Activated CD8-positive, alpha-beta memory T cell treated with anti-CD3 and anti-CD28 coated beads for 1 hour (primary cell): ENCODE results near the gene CRADD.

Source experiments
- DNase-seq, 2 donors: peaks; one replicate each; pipeline ENCODE4 v3.0.0-alpha.2; 2020; ENCODE audit warnings: low read depth in 1 of 2; ENCODE audit errors: extremely low read depth in 1 of 2

The CRADD gene

GRCh38 chr12:93804392-93805179, 127.4 kb downstream of the CRADD start:
- no peak for DNase-seq

- DNase-seq = no peak
Observed at GRCh38 chr12:93805736-93806141, 128.6 kb downstream of the CRADD start.

GRCh38 chr12:93807354-93807753, 130.2 kb downstream of the CRADD start:
- no peak for DNase-seq

- DNase-seq = no peak
Observed at GRCh38 chr12:93808169-93808899, 131.2 kb downstream of the CRADD start.

- no peak for DNase-seq
Observed at GRCh38 chr12:93812626-93813025, 135.5 kb downstream of the CRADD start.

- no peak for DNase-seq
Observed at GRCh38 chr12:93813186-93813585, 136.0 kb downstream of the CRADD start.

GRCh38 chr12:93813972-93814821, 137.0 kb downstream of the CRADD start:
- DNase-seq = no peak

- DNase-seq = no peak
Observed at GRCh38 chr12:93818488-93819049, 141.4 kb downstream of the CRADD start.

GRCh38 chr12:93819050-93819491, 141.9 kb downstream of the CRADD start:
- DNase-seq = no peak

- no peak for DNase-seq
Observed at GRCh38 chr12:93823616-93824391, 146.6 kb downstream of the CRADD start.

GRCh38 chr12:93824514-93825500, 147.6 kb downstream of the CRADD start:
- DNase-seq = no peak

GRCh38 chr12:93825501-93825888, 148.3 kb downstream of the CRADD start:
- no peak for DNase-seq

GRCh38 chr12:93825931-93826555, 148.9 kb downstream of the CRADD start:
- DNase-seq = no peak

GRCh38 chr12:93827179-93827578, 150.0 kb downstream of the CRADD start:
- DNase-seq = no peak

GRCh38 chr12:93827669-93828068, 150.5 kb downstream of the CRADD start:
- DNase-seq = no peak

GRCh38 chr12:93829016-93829415, 151.8 kb downstream of the CRADD start:
- DNase-seq = no peak

GRCh38 chr12:93831374-93831773, 154.2 kb downstream of the CRADD start:
- no peak for DNase-seq

- no peak for DNase-seq
Observed at GRCh38 chr12:93832131-93832530, 155.0 kb downstream of the CRADD start.

- DNase-seq = no peak
Observed at GRCh38 chr12:93833946-93834345, 156.8 kb downstream of the CRADD start.
